Caco-2 (cell line): ENCODE data around the gene CDH12. TPM values are rescaled to one million over a fixed set of nuclear protein-coding genes. Genes with fewer than 3 reads are reported as not detected.
A peak's percentile ranks its signal among the peaks of the same experiment; 100 is the strongest.
"Not testable (repeated sequence)": the region's sequence is repeated elsewhere in the genome, so short reads cannot be mapped to it uniquely, and the experiment has no call there.

Experiments used
- BruUV-seq: library from RNA; stranded (reverse); fragments of 400-500 nt; replicated peaks from 2 replicates; lab custom pipeline; 2021; lab: Mats Ljungman, UMichigan
- CTCF ChIA-PET: fragments of 300-600 bp; sonication (Branson Sonifier 250); formaldehyde crosslinking; loops from one replicate; lab custom pipeline; 2022; ENCODE audit warnings: antibody characterized with exemption; lab: Charles Lee
- POLR2A ChIA-PET: fragments of 300-600 bp; sonication (Branson Sonifier 250); formaldehyde crosslinking; loops from one replicate; lab custom pipeline; 2022; ENCODE audit warnings: antibody characterized with exemption; lab: Charles Lee
- DNase-seq, 2 experiments: peaks; one replicate each; pipeline versions ENCODE4 v3.0.0 to v3.0.0-alpha.2; 2020 to 2022
- H3K27me3 ChIP-seq: replicated peaks from 2 replicates; pipeline ENCODE4 v1.6.0; 2011; ENCODE audit warnings: low read length; ENCODE audit not compliant: control insufficient read depth, insufficient read depth
- H3K36me3 ChIP-seq: 2 replicates; pipeline ENCODE4 v1.5.1; 2011; ENCODE audit warnings: low read length; ENCODE audit not compliant: control insufficient read depth, insufficient read depth
- H3K4me1 ChIP-seq: fragments of 250-450 bp; sonication (Bioruptor Pico); 2 replicates; pipeline ENCODE4 v1.5.1; 2020; ENCODE audit warnings: mild to moderate bottlenecking
- H3K4me3 ChIP-seq: 2 replicates; pipeline ENCODE4 v1.5.1; 2011; ENCODE audit warnings: low read depth, mild to moderate bottlenecking, control low read depth, low read length
- H3K9me3 ChIP-seq: fragments of 250-450 bp; sonication (Bioruptor Pico); 2 replicates; pipeline ENCODE4 v1.5.1; 2020; ENCODE audit warnings: mild to moderate bottlenecking, moderate library complexity
- H3K27ac Mint-ChIP-seq: one replicate; pipeline ENCODE4 v1.8.0; 2022; ENCODE audit warnings: mixed read lengths; ENCODE audit not compliant: unreplicated experiment
- H3K27me3 Mint-ChIP-seq: one replicate; pipeline ENCODE4 v1.8.0; 2022; ENCODE audit warnings: mixed read lengths; ENCODE audit not compliant: insufficient read depth, unreplicated experiment
- H3K36me3 Mint-ChIP-seq: one replicate; pipeline ENCODE4 v1.8.0; 2022; ENCODE audit warnings: mild to moderate bottlenecking, mixed read lengths; ENCODE audit not compliant: insufficient read depth, unreplicated experiment
- H3K4me1 Mint-ChIP-seq: one replicate; pipeline ENCODE4 v1.8.0; 2022; ENCODE audit warnings: low read depth, mixed read lengths; ENCODE audit not compliant: unreplicated experiment
- H3K4me3 Mint-ChIP-seq: one replicate; pipeline ENCODE4 v1.8.0; 2022; ENCODE audit warnings: mild to moderate bottlenecking, moderate library complexity, mixed read lengths; ENCODE audit not compliant: unreplicated experiment
- H3K9me3 Mint-ChIP-seq: one replicate; pipeline ENCODE4 v1.8.0; 2022; ENCODE audit warnings: mixed read lengths; ENCODE audit not compliant: unreplicated experiment
- intact Hi-C: fragments of 100-400 bp; cut with micrococcal nuclease; formaldehyde crosslinking; loops from one replicate; pipeline ENCODE4 v1.10.0; 2022; ENCODE audit not compliant: unreplicated experiment
- total RNA-seq: library from RNA; stranded (reverse); gene quantifications from 2 replicates; pipeline ENCODE4 v1.2.3, GENCODE V29; 2022
- TF ChIP-seq, protein P1 (sequence below), 2 experiments: fragments of 200-600 bp in 1 of 2; IDR thresholded peaks; 1 replicate in 1 of 2; 2 replicates in 1 of 2; pipeline versions ENCODE4 v1.5.1 to v1.8.0; 2011 to 2022; ENCODE audit warnings: antibody characterized with exemption in 1 of 2, control low read depth in 1 of 2, inconsistent platforms in 1 of 2, low read depth in 1 of 2, low read length in 1 of 2, mild to moderate bottlenecking in 1 of 2, moderate library complexity in 1 of 2; ENCODE audit not compliant: insufficient read depth in 1 of 2, severe bottlenecking in 1 of 2, unreplicated experiment in 1 of 2

The CDH12 gene
- total RNA-seq, 1 experiment from 2014 or later: not detected

DNA sequence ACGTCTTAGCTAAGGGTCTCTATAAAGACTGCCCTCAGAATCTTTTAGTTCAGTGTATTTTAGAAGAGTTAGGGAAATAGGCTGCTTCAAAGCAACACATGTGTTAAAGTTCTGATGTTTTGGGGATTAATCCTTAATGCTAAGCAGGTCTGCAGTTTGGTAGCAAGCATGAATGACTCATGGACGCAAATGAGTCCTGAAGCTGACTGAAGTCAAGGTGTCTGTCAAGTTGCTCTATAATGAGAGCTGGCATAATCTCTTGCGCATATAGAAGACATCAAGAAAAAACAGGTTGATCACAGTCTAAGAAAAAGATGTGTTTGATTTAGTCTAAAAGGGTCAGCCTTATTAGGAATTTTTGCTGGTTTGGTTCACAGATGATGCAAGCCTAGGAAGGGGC, 630.1 kb downstream of the CDH12 start:
- Histone ChIP-seq H3K4me3 (no peak overlapping the region), H3K36me3 (no peaks in the 10 kb centered on the region), H3K27me3 (no peaks in the 10 kb centered on the region), H3K9me3 (no peaks in the 10 kb centered on the region), H3K4me1 (no peaks in the 10 kb centered on the region)
- CTCF ChIA-PET: no interaction called here
- no peak for DNase-seq
- POLR2A ChIA-PET: no interaction called here
- Mint-ChIP-seq H3K27ac (no peak overlapping the region), H3K36me3 (no peaks in the 10 kb centered on the region), H3K9me3 (no peaks in the 10 kb centered on the region), H3K4me3 (no peak overlapping the region), H3K27me3 (no peaks in the 10 kb centered on the region), H3K4me1 (no peaks in the 10 kb centered on the region)
- intact Hi-C loops: no loop called here
- BruUV-seq: no TSS peak
- TF ChIP-seq, protein P1, sequence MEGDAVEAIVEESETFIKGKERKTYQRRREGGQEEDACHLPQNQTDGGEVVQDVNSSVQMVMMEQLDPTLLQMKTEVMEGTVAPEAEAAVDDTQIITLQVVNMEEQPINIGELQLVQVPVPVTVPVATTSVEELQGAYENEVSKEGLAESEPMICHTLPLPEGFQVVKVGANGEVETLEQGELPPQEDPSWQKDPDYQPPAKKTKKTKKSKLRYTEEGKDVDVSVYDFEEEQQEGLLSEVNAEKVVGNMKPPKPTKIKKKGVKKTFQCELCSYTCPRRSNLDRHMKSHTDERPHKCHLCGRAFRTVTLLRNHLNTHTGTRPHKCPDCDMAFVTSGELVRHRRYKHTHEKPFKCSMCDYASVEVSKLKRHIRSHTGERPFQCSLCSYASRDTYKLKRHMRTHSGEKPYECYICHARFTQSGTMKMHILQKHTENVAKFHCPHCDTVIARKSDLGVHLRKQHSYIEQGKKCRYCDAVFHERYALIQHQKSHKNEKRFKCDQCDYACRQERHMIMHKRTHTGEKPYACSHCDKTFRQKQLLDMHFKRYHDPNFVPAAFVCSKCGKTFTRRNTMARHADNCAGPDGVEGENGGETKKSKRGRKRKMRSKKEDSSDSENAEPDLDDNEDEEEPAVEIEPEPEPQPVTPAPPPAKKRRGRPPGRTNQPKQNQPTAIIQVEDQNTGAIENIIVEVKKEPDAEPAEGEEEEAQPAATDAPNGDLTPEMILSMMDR (IDR thresholded peaks at IDR 0.05; ENCODE audit: insufficient read depth in 1 of 2, low read depth in 1 of 2, low read length in 1 of 2, severe bottlenecking in 1 of 2, unreplicated experiment in 1 of 2): no peak

- DNase-seq: peak; percentile 46 to 47
- not testable (repeated sequence) for H3K4me3 Mint-ChIP-seq
These were observed 639.2 kb downstream of the CDH12 start for GRCh38 chr5:22213703-22214495.

GRCh38 chr5:22212254-22212991, 640.7 kb downstream of the CDH12 start:
- CTCF ChIA-PET, H3K9me3 Mint-ChIP-seq, intact Hi-C loops, H3K27me3 ChIP-seq, H3K27ac Mint-ChIP-seq, H3K27me3 Mint-ChIP-seq, BruUV-seq, H3K4me1 Mint-ChIP-seq, H3K4me3 Mint-ChIP-seq, H3K9me3 ChIP-seq, POLR2A ChIA-PET, H3K36me3 ChIP-seq, H3K4me3 ChIP-seq, H3K4me1 ChIP-seq, H3K36me3 Mint-ChIP-seq: not testable (repeated sequence)
- DNase-seq: peak; percentile 24 to 44

More at GRCh38 chr5:22213703-22214495, 639.2 kb downstream of the CDH12 start:
- intact Hi-C loops, H3K4me1 ChIP-seq, H3K4me3 ChIP-seq, H3K27me3 Mint-ChIP-seq, H3K36me3 ChIP-seq, H3K27me3 ChIP-seq, H3K9me3 ChIP-seq, H3K9me3 Mint-ChIP-seq, CTCF ChIA-PET, POLR2A ChIA-PET, H3K4me1 Mint-ChIP-seq, H3K36me3 Mint-ChIP-seq, H3K27ac Mint-ChIP-seq, BruUV-seq: not testable (repeated sequence)
- TF ChIP-seq, protein P1 (IDR thresholded peaks at IDR 0.05; ENCODE audit: insufficient read depth in 1 of 2, low read depth in 1 of 2, low read length in 1 of 2, severe bottlenecking in 1 of 2, unreplicated experiment in 1 of 2): peak; percentile 27 to 36

DNA sequence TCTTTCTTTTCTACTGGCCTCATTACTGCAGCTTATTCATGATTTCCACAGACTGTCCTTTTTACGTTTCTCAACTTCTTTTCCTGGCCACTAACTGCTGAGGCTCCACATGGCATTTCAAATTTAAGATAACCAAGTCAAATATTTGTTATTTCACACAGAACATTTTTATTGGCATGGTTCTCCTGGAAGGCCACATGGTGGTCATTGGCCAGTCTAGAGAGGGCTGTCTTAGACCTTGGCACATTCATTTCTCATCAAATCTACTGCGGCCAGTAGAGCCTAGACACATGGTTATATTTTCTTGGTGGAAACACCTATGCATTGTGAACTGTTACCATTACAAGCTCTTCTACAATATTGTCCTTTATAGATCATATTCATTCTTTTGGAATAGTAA, 644.7 kb downstream of the CDH12 start:
- H3K9me3 Mint-ChIP-seq, H3K4me3 Mint-ChIP-seq, POLR2A ChIA-PET, H3K27me3 Mint-ChIP-seq, H3K4me1 Mint-ChIP-seq, H3K27me3 ChIP-seq, BruUV-seq, H3K27ac Mint-ChIP-seq, H3K4me1 ChIP-seq, CTCF ChIA-PET, H3K9me3 ChIP-seq, DNase-seq, intact Hi-C loops, H3K36me3 ChIP-seq, H3K4me3 ChIP-seq, H3K36me3 Mint-ChIP-seq: not testable (repeated sequence)

GRCh38 chr5:22188651-22189050, 664.5 kb downstream of the CDH12 start:
- H3K9me3 ChIP-seq, H3K27ac Mint-ChIP-seq, H3K9me3 Mint-ChIP-seq, H3K4me1 ChIP-seq, POLR2A ChIA-PET, H3K4me3 ChIP-seq, H3K4me1 Mint-ChIP-seq, H3K27me3 Mint-ChIP-seq, H3K4me3 Mint-ChIP-seq, H3K27me3 ChIP-seq, DNase-seq, intact Hi-C loops, H3K36me3 Mint-ChIP-seq, BruUV-seq, CTCF ChIA-PET, H3K36me3 ChIP-seq: not testable (repeated sequence)
